DOHH2 (cell line): ENCODE data around the gene TTC23L.

Source experiments
- H3F3A ChIP-seq: fragments of 200-600 bp; sonication (generic), shearing (Covaris generic); 2 replicates; pipeline ENCODE4 v1.6.0; 2016; ENCODE audit warnings: antibody characterized with exemption, mild to moderate bottlenecking; ENCODE audit not compliant: control insufficient read depth, insufficient read depth
- H3K27ac ChIP-seq: fragments of 200-600 bp; sonication (generic); 2 replicates; pipeline ENCODE4 v1.5.1; 2014; ENCODE audit warnings: low read depth, mild to moderate bottlenecking, low read length, moderate library complexity
- H3K27me3 ChIP-seq: fragments of 200-600 bp; sonication (generic); 2 replicates; pipeline ENCODE4 v1.6.1; 2014; ENCODE audit warnings: mild to moderate bottlenecking, low read length, mixed read lengths; ENCODE audit not compliant: control insufficient read depth
- H3K36me3 ChIP-seq: fragments of 200-600 bp; sonication (generic); 2 replicates; pipeline ENCODE4 v1.6.1; 2014; ENCODE audit warnings: mild to moderate bottlenecking, low read length, moderate library complexity, mixed read lengths; ENCODE audit not compliant: control insufficient read depth
- H3K4me1 ChIP-seq: fragments of 200-600 bp; sonication (generic); 2 replicates; pipeline ENCODE4 v1.6.1; 2014; ENCODE audit warnings: mild to moderate bottlenecking, low read length, mixed read lengths; ENCODE audit not compliant: control insufficient read depth
- H3K4me2 ChIP-seq: fragments of 200-600 bp; sonication (generic); 2 replicates; pipeline ENCODE4 v1.6.0; 2014; ENCODE audit warnings: mild to moderate bottlenecking, low read length, moderate library complexity
- H3K4me3 ChIP-seq: fragments of 200-600 bp; sonication (generic); 2 replicates; pipeline ENCODE4 v1.5.1; 2014; ENCODE audit warnings: mild to moderate bottlenecking, low read length, mixed read lengths
- H3K79me2 ChIP-seq: fragments of 200-600 bp; sonication (generic); 2 replicates; pipeline ENCODE4 v1.6.1; 2014; ENCODE audit warnings: mild to moderate bottlenecking, low read length, mixed read lengths; ENCODE audit not compliant: control insufficient read depth
- H3K9me2 ChIP-seq: fragments of 200-600 bp; sonication (generic); replicated peaks from 2 replicates; pipeline ENCODE4 v1.6.1; 2014; ENCODE audit warnings: mild to moderate bottlenecking, low read length, mixed read lengths; ENCODE audit not compliant: control insufficient read depth
- H3K9me3 ChIP-seq: fragments of 200-600 bp; sonication (generic); 2 replicates; pipeline ENCODE4 v1.6.1; 2014; ENCODE audit warnings: antibody characterized with exemption, low read length, mixed read lengths; ENCODE audit not compliant: control insufficient read depth, insufficient read depth
- H4K20me1 ChIP-seq: fragments of 200-600 bp; sonication (generic); 2 replicates; pipeline ENCODE4 v1.6.0; 2014; ENCODE audit warnings: low read depth, mild to moderate bottlenecking, antibody characterized with exemption, low read length, moderate library complexity; ENCODE audit not compliant: control insufficient read depth, insufficient read depth
- EZH2phosphoT487 ChIP-seq: fragments of 200-600 bp; sonication (generic); IDR thresholded peaks from 2 replicates; pipeline ENCODE4 v1.6.1; 2017; ENCODE audit warnings: borderline replicate concordance, mild to moderate bottlenecking, antibody characterized with exemption, low read length, moderate library complexity, mixed read lengths
- TF ChIP-seq, protein P1 (sequence below): fragments of 200-600 bp; sonication (generic); IDR thresholded peaks from one replicate; pipeline ENCODE4 v1.5.1; 2014; ENCODE audit warnings: antibody characterized with exemption, mild to moderate bottlenecking, low read depth, low read length; ENCODE audit not compliant: poor library complexity, severe bottlenecking

Gene TTC23L

DNA sequence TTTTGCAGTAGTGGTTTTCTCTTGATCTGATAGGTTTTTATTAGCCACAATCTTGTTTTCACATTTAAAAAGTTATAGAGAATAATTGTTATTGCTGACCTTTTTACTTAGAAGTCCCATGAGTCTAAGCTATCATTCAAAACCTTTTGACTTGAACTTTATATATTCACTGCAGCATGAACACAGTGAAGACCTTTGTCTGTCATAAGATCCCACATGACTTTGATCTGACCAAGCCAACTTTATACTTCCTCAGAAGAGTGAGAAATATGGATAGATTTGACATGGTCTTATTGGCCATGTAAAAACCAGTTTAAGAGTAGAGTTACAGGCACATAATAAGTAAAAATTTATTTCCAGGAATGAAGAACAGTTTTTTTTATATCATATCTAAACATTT is 42.3 kb downstream of the TTC23L start:
- no peak overlapping the region for H3K4me2 ChIP-seq
- no peaks in the 10 kb centered on the region for H3K9me2 ChIP-seq
- no peaks in the 10 kb centered on the region for H3K79me2 ChIP-seq
- H3K9me3 ChIP-seq: no peaks in the 10 kb centered on the region
- no peaks in the 10 kb centered on the region for H3K4me1 ChIP-seq
- no peaks in the 10 kb centered on the region for H4K20me1 ChIP-seq
- no peak overlapping the region for H3K4me3 ChIP-seq
- H3K27me3 ChIP-seq: peaks cover 2% of the 10 kb centered on the region; the same call in 1 of the 2 replicates
- no peaks in the 10 kb centered on the region for H3F3A ChIP-seq
- TF ChIP-seq, protein P1, sequence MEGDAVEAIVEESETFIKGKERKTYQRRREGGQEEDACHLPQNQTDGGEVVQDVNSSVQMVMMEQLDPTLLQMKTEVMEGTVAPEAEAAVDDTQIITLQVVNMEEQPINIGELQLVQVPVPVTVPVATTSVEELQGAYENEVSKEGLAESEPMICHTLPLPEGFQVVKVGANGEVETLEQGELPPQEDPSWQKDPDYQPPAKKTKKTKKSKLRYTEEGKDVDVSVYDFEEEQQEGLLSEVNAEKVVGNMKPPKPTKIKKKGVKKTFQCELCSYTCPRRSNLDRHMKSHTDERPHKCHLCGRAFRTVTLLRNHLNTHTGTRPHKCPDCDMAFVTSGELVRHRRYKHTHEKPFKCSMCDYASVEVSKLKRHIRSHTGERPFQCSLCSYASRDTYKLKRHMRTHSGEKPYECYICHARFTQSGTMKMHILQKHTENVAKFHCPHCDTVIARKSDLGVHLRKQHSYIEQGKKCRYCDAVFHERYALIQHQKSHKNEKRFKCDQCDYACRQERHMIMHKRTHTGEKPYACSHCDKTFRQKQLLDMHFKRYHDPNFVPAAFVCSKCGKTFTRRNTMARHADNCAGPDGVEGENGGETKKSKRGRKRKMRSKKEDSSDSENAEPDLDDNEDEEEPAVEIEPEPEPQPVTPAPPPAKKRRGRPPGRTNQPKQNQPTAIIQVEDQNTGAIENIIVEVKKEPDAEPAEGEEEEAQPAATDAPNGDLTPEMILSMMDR: no peak
- no peak for TF ChIP-seq EZH2phosphoT487
- H3K27ac ChIP-seq: no peak overlapping the region
- no peaks in the 10 kb centered on the region for H3K36me3 ChIP-seq

DNA sequence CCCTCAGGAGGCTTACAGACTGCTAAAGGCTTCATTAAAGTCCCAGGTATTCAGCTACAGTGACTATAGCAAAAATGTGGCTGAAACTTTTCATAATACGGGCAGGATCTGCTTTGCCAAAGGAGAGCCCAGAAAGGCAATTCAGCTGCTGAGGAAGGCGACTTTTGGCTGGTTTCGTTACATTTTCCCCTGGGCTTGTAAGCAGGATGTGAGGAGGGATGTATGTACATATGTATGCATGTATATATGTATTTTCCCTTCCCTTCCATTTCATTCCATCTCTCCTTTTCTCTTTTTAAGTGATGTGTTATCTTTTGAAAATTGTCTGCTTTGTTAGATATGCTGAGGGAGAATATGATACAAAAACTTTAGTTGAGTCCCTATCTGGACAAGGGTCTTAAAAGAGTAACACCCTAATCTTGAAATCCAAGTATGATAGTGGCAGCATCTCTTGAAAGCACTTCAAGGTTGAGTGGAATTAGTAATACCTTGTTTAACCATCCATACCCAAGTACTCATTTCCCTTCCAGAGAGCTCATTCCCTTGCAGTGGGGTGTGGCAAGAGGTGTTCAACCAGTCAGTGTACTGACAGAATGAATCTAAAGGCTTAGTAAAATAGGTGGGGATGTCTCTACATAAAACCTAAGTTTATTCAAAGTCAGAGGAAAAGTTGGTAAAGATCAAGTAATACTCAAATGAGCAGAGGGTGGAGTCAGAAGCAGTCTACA is 47.6 kb downstream of the TTC23L start:
- no peaks in the 10 kb centered on the region for H3K36me3 ChIP-seq
- H3F3A ChIP-seq: no peaks in the 10 kb centered on the region
- no peaks in the 10 kb centered on the region for H4K20me1 ChIP-seq
- TF ChIP-seq EZH2phosphoT487: no peak
- TF ChIP-seq, protein P1: no peak
- H3K27ac ChIP-seq: no peak overlapping the region
- H3K9me2 ChIP-seq: no peaks in the 10 kb centered on the region
- H3K4me3 ChIP-seq: no peak overlapping the region
- 0 out of 2 replicates have a peak, but pooled peaks cover 2% of the 10 kb centered on the region for H3K27me3 ChIP-seq
- H3K79me2 ChIP-seq: no peaks in the 10 kb centered on the region
- H3K4me1 ChIP-seq: no peaks in the 10 kb centered on the region
- H3K9me3 ChIP-seq: no peaks in the 10 kb centered on the region
- H3K4me2 ChIP-seq: no peak overlapping the region

DNA sequence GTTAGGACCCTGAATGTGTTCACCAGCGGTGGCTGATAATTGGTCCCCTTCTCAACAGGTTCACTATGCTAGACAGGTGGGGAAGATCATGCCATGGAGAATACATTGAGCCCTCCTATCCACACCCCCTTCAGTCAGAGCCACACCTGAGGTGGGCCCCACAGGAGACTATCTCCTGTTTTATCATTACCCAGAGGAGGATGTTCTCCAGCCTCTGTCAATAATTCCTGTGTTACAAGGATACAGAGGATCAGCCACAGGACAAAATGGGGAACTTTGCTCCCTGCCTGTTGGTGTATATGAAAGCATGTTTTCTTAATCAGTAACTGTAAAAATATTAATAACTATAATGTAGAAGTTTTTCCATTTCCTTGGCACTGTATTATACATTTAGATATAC is 50.4 kb downstream of the TTC23L start:
- TF ChIP-seq, protein P1: no peak
- no peak for TF ChIP-seq EZH2phosphoT487
- no peaks in the 10 kb centered on the region for H3K9me3 ChIP-seq
- H3K36me3 ChIP-seq: no peaks in the 10 kb centered on the region
- no peak overlapping the region for H3K4me3 ChIP-seq
- no peak overlapping the region for H3K27ac ChIP-seq
- H3K27me3 ChIP-seq: 0 out of 2 replicates have a peak, but pooled peaks cover 2% of the 10 kb centered on the region
- H3F3A ChIP-seq: no peaks in the 10 kb centered on the region
- no peak overlapping the region for H3K4me2 ChIP-seq
- no peaks in the 10 kb centered on the region for H3K4me1 ChIP-seq
- H4K20me1 ChIP-seq: no peaks in the 10 kb centered on the region
- H3K9me2 ChIP-seq: no peaks in the 10 kb centered on the region
- H3K79me2 ChIP-seq: no peaks in the 10 kb centered on the region
